GM06990 (cell line): ENCODE results near the gene ADARB2.

Source experiments
- DNase-seq: peaks from one replicate; pipeline ENCODE4 v3.0.0-alpha.2; 2011; ENCODE audit not compliant: insufficient read length; ENCODE audit errors: extremely low read depth
- H3K27me3 ChIP-seq: replicated peaks from 2 replicates; pipeline ENCODE4 v1.6.0; 2011; ENCODE audit warnings: low read length; ENCODE audit not compliant: control insufficient read depth, insufficient read depth
- H3K36me3 ChIP-seq: 2 replicates; pipeline ENCODE4 v1.5.1; 2011; ENCODE audit warnings: low read length; ENCODE audit not compliant: control insufficient read depth, insufficient read depth
- H3K4me3 ChIP-seq: replicated peaks from 2 replicates; pipeline ENCODE4 v1.5.1; 2011; ENCODE audit warnings: low read depth, mild to moderate bottlenecking, control low read depth, low read length
- TF ChIP-seq, protein P1 (sequence below): IDR thresholded peaks from 2 replicates; pipeline ENCODE4 v1.5.1; 2011; ENCODE audit warnings: low read length, control low read depth, mild to moderate bottlenecking, inconsistent platforms; ENCODE audit not compliant: insufficient read depth, poor library complexity, severe bottlenecking

Gene ADARB2

DNA sequence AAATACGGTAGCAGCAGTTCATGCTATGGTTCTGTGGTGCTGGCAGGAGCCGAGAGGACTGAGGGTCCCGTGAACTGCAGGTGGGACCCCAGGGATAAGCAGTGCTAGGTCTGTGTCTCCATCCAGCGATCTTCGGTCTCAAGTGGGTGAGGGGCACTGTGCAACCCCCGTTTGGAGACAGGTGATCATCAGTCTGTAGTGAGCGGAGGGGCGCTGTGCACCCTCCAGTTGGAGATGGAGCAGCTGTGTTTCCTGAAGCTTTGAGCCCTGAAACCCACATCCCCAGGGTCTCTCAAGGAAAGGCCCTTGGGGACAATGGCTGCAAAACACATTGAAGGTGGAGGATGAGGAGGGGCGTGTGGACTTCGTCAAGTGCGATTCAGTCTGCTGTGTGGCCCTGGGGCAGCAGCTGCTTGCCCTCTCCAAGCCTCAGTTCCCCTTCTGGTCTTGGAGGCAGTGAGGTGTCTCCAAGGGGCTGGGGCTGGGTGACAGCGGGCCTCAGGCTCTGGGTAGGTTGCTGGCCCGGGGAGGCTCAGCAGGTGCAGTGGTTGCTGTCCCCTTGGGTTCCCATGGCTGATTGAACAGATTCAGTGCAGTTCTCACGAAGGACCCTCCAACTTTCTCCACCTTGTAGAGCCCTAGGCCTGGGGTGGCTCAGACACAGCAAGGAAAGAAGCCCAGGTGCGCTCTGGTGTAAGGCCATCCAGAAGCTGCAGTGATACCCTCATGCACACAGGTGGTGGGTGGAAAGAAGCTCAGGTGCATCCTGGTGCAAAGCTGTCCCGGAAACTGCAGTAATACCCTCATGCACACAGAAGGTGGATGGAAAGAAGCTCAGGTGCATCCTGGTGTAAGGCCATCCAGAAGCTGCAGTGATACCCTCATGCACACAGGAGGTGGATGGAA is 160.6 kb downstream of the ADARB2 start:
- TF ChIP-seq, protein P1, sequence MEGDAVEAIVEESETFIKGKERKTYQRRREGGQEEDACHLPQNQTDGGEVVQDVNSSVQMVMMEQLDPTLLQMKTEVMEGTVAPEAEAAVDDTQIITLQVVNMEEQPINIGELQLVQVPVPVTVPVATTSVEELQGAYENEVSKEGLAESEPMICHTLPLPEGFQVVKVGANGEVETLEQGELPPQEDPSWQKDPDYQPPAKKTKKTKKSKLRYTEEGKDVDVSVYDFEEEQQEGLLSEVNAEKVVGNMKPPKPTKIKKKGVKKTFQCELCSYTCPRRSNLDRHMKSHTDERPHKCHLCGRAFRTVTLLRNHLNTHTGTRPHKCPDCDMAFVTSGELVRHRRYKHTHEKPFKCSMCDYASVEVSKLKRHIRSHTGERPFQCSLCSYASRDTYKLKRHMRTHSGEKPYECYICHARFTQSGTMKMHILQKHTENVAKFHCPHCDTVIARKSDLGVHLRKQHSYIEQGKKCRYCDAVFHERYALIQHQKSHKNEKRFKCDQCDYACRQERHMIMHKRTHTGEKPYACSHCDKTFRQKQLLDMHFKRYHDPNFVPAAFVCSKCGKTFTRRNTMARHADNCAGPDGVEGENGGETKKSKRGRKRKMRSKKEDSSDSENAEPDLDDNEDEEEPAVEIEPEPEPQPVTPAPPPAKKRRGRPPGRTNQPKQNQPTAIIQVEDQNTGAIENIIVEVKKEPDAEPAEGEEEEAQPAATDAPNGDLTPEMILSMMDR, result no peak
- H3K4me3 ChIP-seq, result no peak overlapping the region
- DNase-seq, result no peak
- H3K36me3 ChIP-seq, result no peaks in the 10 kb centered on the region
- no peaks in the 10 kb centered on the region for H3K27me3 ChIP-seq

DNA sequence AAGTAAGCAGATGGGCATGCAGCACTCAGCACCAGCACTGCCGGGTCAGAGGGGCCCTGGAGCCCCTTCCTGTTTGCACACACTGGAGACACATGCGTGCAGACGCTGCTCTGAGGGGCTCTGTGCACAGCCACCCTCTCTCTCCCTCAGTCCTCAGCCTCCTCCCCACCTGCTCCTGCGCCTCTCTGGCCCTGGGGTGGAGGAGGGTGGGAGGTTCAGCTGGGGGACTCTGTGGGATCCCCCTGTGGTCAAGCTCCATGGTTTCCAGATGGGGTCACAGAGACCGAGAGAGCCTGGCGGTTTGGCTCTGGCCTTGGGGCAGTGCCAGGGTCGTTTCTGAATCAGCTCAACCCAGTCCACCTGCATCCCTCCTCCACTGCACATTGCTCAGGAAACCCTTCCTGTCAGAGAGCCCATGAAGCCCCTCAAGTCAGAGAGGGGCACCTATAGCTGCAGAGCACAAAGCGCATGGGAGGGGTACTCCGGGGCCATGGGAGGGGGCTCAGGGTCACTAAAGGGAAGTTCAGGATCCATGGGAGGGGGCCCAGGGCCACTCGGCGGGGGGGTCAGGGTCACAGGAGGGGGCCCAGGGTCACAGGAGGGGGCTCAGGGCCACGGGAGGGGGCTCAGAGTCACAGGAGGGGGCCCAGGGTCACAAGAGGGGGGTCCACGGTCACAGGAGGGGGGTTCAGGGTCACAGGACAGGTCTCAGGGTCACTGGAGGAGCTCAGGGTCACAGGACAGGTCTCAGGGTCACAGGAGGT is 161.7 kb downstream of the ADARB2 start:
- Histone ChIP-seq H3K36me3 (no peaks in the 10 kb centered on the region), H3K27me3 (no peaks in the 10 kb centered on the region), H3K4me3 (no peak overlapping the region)
- peak; percentile 34 for DNase-seq
- TF ChIP-seq, protein P1, result no peak

DNA sequence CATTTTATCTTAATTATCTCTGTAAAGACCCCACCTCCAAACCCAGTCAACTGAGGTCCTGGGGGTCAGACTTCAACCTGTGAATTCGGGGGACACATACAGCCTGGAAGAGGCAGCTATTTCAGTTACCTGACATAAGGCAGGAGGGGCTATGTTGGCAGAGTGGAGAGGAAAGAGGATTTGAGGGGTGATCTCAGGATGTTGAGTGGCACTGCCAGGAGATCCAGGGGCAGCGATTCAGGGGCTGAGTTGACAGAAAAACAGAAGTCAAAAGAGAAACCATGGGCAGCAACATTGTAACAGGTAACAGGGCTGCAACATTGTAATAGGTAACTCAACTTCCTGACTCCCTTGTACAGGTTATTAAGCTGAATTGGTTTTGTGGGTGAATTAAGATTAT is 162.6 kb downstream of the ADARB2 start:
- no peak for DNase-seq
- TF ChIP-seq, protein P1, result no peak

DNA sequence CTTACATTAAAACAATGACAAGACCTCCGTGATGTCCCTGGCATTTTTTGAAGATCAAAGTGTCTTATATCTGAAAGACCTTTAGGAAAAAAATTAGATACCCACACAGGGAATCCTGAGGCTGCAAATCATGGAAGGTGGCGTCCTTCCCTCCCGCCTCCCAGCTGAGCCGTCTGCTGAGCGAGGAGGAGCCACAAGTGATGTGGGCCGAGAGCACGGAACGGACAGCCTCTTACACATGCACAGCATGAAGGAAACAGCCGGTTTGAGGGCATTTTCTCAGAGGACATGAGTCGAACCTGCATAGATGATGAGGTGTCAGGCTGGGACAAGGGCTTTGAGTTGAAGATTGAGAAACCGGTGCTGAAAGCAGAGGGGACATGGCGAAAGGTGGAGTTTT is 163.3 kb downstream of the ADARB2 start:
- H3K36me3 ChIP-seq, result no peaks in the 10 kb centered on the region
- TF ChIP-seq, protein P1, result no peak
- no peaks in the 10 kb centered on the region for H3K27me3 ChIP-seq
- no peak overlapping the region for H3K4me3 ChIP-seq
- no peak for DNase-seq

More for the DNA sequence above, 162.6 kb downstream of the ADARB2 start:
- H3K36me3 ChIP-seq, result no peaks in the 10 kb centered on the region
- no peaks in the 10 kb centered on the region for H3K27me3 ChIP-seq
- H3K4me3 ChIP-seq, result no peak overlapping the region

DNA sequence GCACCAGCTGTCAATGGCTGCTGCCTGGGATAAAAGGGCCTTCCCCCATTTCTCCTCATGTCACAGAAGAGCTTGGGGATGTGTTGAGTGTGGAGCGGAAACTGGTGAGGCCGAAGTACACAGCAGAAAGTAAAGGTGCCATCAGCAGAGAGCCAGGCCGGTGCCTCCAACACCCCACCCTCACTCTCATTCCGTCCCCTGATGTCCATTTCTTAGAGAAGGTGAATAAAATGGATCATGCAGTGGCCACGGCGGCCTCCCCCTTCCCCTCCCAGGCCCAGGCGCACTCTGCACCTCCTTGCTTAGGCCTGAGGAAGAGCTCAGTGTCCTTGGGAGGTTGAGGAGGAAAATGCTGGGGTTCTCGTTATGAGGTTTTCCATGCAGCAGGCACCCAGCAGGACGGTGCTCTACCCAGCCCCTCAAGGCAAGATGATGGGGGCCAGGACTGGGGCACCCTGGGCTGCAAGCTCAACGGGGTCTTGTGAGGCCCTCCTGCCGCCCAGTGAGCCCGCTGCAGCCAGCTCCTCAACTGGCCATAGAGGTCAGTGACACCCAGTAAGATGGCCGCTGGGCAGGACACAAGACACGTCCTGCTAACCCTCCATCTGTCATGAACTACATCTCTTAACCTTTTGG is 163.9 kb downstream of the ADARB2 start:
- Histone ChIP-seq H3K27me3 (no peaks in the 10 kb centered on the region), H3K4me3 (no peak overlapping the region), H3K36me3 (no peaks in the 10 kb centered on the region)
- TF ChIP-seq, protein P1, result no peak
- DNase-seq, result no peak
